Measurements from ENCODE around the gene NPHP1.

- no peak for TF ChIP-seq CTCF (IDR thresholded peaks at IDR 0.05; ENCODE audit: borderline replicate concordance, extremely low read depth, low read length, poor library complexity, severe bottlenecking)
- TF ChIP-seq EZH2 (IDR thresholded peaks at IDR 0.05; ENCODE audit: borderline replicate concordance, low read depth, low read length, severe bottlenecking) = no peak
These were observed 107.2 kb downstream of the NPHP1 start for GRCh38 chr2:110097506-110098220.

Measured in DND-41 (cell line).